Measurements from ENCODE around the gene FOSL2.

DNA sequence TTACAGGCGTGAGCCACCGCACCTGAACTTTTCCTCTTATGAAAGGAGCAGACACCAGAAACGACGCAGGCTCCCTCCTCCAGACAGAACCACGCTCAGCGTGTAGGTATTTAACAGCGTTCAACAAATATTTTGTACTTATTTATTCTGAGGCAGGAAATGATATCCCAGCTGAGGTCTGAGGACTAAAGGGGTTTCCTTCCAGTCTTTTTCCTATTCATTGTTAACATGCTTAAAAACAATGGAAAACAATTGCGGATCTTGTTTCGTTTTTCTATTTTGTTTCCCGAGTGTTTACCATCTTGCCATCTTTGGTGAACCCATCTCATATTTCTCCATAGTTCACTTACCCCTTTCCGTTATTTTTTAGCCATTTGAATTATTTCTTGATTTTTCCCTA, 43.7 kb upstream of the FOSL2 start:
- no peak for TF ChIP-seq YY1 (IDR thresholded peaks at IDR 0.05; ENCODE audit: low read depth)
- no peak for TF ChIP-seq EGR1 (IDR thresholded peaks at IDR 0.05)
- TF ChIP-seq, protein P1, sequence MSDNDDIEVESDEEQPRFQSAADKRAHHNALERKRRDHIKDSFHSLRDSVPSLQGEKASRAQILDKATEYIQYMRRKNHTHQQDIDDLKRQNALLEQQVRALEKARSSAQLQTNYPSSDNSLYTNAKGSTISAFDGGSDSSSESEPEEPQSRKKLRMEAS (IDR thresholded peaks at IDR 0.05): no peak
